AG10803 (cell line): Measurements from ENCODE around the gene PPP1CC.
A peak's percentile ranks its signal among the peaks of the same experiment; 100 is the strongest.

ENCODE experiments used
- DNase-seq: peaks from one replicate; pipeline ENCODE4 v3.0.0; 2010; ENCODE audit warnings: low read depth
- H3K4me3 ChIP-seq: 2 replicates; pipeline ENCODE4 v1.5.1; 2011; ENCODE audit warnings: mild to moderate bottlenecking, low read length, control low read depth
- CTCF ChIP-seq: conservative IDR thresholded peaks from 2 replicates; pipeline ENCODE4 v1.5.1; 2011; ENCODE audit warnings: mild to moderate bottlenecking, low read length, control low read depth, inconsistent platforms

The PPP1CC gene

DNA sequence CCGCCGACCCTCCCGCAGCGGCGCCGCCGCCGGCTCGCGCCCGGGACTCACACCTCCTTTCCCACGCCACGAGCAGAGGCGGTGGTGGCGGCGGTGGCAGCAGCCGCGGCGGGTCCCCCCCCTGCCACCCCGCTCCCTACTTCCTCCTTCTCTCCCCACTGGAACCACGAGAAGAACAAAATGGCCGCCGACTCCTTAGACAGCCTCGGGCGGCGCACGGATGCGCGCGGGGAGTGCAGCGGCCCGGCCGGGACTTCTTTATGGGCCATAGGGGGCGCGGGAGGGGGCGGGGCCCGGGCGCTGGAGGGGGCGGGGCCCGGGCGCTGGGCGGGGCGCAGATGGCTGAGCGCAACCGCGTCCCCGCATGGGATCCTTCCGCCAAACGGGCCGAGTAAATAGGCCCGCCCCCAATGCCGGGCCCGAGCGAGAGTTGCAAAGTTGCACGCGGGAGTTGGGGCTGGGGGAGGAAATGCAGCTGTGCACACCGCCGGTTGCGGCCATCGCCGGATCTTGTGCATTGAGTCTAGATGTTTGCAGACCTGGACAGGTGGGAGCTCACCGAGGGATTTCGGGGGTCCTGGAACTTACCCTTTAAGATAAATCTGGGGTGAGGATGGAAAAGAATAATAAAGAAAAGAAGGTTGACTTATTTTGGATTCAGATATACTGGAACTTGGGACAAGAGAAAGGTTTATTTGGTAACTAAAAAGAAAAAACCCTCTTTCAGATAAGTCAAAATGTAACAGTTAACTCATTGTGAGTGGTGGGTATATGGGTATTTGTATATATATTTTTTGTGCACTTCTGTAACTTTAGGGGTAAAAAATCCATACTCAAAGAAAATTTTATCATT is at the start of gene PPP1CC:
Gene PPP1CC, minus strand, starts transcription at position 174 of the 853 bp plus-strand sequence. CDS start 184 bp downstream, outside the sequence.
- TF ChIP-seq CTCF: no peak
- H3K4me3 ChIP-seq: peak within 1 kb of the TSS; percentile 94
- peak; percentile 94 for DNase-seq

DNA sequence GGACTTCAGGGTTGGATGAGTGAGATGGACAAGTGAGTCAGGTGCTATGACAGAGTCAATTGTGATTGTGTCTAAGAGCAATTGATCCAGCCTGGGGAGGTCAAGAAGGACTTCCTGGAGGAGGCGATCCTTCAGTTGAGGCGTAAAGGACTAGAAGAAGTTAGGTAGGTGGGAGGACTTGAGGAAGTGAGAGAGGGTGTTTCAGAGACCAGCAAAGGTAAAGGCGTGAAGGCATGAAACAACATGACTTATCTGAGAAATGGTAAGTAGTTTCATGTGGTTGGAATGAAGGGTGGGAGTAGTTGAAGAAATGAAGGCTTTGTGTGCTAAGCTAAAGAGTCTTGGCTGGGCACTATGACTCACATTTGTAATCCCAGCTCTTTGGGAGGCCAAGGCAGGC is 48.9 kb upstream of the PPP1CC start:
- DNase-seq: no peak
- no peak for TF ChIP-seq CTCF
- H3K4me3 ChIP-seq: no peak overlapping the region

DNA sequence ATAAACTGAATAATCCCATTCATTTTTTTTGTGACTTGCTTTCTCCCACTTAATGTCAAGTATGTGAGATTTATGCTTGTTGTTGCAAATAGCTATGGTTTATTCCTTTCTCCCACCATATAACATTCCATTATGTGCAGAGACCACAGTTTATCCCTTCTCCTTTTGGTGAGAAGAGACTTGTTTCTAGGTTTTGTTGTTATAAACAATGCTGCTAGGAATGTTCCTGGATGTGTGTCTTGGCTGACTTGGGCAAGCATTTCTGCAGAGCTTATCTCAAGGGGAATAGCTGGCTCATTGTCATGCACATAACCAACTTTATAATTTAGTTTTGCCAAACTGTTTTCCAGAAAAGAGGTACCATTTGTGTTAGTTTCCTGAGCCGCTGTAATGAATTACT is 47.6 kb upstream of the PPP1CC start:
- no peak overlapping the region for H3K4me3 ChIP-seq
- DNase-seq: peak; percentile 56
- TF ChIP-seq CTCF: no peak

DNA sequence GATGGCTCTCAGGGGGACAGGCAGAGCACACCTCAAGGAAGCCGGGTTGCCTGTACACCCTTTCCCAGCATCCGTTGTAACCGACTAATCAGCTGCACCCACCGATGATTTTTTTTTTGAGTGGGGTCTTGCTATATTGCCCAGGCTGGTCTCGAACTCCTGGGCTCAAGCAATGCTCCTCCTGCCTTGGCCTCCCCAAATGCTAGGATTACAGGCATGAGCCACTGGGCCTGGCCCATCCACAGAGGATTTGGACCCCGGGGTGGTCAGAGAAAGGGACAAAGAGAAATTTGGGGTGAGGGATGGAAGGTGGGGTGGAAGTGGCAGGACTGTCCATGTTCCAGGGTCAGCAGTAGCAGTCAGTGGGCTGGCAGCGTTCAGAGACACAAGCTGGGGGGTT is 43.3 kb upstream of the PPP1CC start:
- H3K4me3 ChIP-seq: no peak overlapping the region
- no peak for TF ChIP-seq CTCF
- no peak for DNase-seq

- DNase-seq: no peak
- H3K4me3 ChIP-seq: no peak overlapping the region
- TF ChIP-seq CTCF: no peak
Measured at GRCh38 chr12:110785240-110785639, 42.5 kb upstream of the PPP1CC start.

DNA sequence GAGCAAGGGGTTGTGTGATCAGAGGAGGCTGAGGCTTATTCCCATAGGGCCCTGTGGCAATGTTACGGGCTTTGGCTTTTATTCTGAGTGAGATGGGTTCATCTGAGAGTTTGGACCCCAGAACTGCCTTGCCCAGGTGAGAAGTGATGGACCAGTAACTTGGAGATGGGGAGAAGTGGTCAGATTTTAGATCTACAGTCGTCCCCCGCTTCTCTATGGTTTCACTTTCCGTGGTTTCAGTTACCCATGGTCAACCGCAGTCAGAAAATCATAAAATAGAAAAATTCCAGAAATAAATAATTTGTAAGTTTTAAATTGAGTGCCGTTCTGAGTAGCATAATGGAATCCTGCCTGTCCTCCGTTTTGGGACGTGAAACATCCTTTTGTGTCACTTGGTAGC is 40.2 kb upstream of the PPP1CC start:
- TF ChIP-seq CTCF: no peak
- no peak overlapping the region for H3K4me3 ChIP-seq
- DNase-seq: no peak

DNA sequence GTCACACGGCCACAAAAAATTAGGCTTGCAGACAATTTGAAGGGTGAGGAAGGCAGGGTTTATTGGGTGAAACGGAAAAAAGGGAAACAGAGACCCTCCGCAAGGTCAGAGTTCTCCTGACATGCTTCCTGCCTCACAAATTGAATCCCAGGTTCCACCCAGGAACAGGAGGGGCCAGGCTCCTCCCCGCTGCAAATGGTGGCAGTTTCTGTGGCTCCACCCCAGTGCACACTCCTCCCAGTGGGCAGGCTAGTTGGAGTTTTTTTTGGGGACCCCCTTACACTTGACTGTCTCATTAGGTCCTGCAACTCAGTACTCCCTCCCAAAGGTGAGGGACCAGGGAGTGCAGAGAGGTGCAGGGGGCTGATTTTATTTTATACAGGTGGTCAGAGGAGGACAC is 39.4 kb upstream of the PPP1CC start:
- no peak for DNase-seq
- H3K4me3 ChIP-seq: no peak overlapping the region
- TF ChIP-seq CTCF: no peak
